HG02885 (cell line): ENCODE data around the gene SAG.

ENCODE experiments used
- ATAC-seq: cut with Tn5 transposase; IDR thresholded peaks from one replicate; pipeline ENCODE4 v1.9.1; 2021; ENCODE audit warnings: mild to moderate bottlenecking; ENCODE audit not compliant: unreplicated experiment, poor library complexity

SAG gene

DNA sequence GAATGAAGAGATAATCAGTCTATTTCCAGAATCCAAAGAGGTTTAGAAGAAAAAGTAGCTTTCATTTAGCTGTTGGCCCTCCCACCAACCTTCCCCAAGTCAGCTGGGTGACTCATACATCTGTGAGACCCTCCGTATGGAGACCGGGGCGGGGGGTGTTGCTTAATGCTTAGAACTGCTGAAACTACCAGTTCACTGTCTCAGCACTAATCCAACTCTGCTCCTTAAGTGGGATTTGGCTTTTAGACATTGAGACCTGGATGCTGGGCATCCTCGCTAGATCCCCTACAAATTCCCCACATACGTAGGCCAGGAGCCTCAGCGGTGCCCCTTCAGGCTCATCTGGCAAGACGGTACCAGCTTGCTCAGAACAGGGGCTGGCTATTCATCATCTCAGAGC is at the start of gene SAG:
Gene SAG (plus strand): TSS at position 252 of the 400 bp plus-strand sequence. CDS start 1,374 bp downstream, outside the sequence.
- ATAC-seq, result no peak

GRCh38 chr2:233258211-233258610 is 49.4 kb upstream of the SAG start:
- ATAC-seq, result no peak

DNA sequence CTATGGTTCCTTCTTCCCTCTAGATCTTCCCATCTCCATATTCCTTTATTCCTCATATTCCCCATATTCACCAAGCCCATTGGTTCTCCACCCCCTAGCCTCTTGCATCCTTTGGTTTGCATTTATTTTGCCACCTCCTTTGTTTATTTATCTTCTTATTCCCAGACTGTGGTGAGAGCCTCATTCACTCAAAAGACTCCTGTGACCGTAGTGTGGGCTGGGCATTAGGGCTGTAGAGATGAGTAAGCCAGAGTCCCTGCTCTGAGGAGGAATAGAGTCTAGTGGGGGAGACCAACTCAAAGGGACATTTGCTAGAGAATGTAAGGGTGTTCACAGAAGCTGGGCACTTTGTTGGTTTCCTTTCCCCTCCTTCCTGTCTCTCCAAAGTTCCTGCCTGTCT is 47.9 kb upstream of the SAG start:
- no peak for ATAC-seq

DNA sequence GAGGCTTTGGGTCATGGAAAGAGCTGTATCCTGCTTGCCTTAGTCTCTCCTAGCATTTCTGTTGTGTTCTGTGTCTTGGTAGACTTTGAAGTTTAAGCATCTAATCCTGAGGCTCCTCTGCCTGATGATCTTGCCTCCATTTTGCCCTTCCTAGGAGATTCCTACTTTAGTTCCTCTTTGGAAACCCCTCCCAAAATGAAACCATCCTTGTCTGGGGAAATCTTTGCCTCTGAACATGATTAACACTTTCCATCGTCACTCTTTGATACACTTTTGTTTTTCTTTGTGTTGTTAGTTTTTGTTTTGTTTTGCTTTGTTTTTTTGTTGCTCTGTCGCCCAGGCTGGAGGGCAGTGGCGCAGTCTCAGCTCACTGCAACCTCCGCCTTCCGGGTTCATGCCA is 47.0 kb upstream of the SAG start:
- ATAC-seq, result no peak

- peak; percentile 83 for ATAC-seq
Measured at GRCh38 chr2:233261819-233262555, 45.6 kb upstream of the SAG start.

GRCh38 chr2:233262562-233262961 is 45.1 kb upstream of the SAG start:
- no peak for ATAC-seq

DNA sequence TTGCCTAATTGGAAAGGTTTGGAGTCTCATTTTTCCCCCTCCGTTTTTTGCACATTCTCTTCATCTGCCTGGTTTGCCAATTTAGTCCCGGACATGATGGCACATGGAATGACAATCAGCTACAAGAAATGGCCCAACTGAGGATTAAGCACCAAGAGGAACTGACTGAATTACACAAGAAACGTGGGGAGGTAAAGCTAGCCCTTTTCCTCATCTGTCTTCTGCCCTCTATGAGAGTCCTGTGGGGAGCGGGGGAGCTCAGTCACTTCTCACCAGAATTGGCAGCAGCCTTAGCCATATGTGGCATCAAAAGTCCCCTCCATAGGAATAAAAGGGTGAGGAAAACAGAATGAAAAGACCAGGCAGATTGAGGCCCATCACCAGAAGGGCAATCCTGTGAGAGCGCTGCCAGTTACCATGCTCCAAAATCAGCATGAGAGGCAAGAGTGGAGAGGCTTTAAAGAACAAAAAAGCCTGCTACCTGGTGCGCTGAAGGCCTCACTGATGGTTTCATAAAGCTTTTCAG is 44.5 kb upstream of the SAG start:
- no peak for ATAC-seq

- no peak for ATAC-seq
Measured at GRCh38 chr2:233264667-233265066, 42.9 kb upstream of the SAG start.

DNA sequence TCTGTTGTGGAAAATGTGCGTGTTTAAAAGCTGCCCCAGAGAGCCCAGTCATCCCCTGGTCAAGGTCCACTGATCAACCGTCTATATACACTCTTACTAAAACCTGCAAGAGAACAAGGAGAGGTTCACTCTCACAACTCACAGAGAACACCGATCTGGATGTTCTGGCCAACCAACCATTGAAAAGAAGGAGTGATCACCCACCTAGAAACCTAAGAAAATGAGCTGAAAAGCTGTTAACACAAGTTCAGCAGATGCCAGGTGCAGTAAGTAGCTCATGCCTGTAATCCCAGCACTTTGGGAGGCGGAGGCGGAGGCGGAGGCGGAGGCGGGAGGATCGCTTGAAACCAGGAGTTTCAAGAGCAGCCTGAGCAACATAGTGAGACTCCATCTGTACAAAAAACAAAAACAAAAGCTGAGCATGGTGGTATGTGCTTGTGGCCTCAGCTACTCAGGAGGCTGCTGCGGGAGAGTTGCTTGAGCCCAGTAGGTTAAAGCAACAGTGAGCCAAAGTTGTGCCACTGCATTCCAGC is 41.7 kb upstream of the SAG start:
- ATAC-seq, result no peak

- no peak for ATAC-seq
Measured at GRCh38 chr2:233266481-233266880, 41.1 kb upstream of the SAG start.

DNA sequence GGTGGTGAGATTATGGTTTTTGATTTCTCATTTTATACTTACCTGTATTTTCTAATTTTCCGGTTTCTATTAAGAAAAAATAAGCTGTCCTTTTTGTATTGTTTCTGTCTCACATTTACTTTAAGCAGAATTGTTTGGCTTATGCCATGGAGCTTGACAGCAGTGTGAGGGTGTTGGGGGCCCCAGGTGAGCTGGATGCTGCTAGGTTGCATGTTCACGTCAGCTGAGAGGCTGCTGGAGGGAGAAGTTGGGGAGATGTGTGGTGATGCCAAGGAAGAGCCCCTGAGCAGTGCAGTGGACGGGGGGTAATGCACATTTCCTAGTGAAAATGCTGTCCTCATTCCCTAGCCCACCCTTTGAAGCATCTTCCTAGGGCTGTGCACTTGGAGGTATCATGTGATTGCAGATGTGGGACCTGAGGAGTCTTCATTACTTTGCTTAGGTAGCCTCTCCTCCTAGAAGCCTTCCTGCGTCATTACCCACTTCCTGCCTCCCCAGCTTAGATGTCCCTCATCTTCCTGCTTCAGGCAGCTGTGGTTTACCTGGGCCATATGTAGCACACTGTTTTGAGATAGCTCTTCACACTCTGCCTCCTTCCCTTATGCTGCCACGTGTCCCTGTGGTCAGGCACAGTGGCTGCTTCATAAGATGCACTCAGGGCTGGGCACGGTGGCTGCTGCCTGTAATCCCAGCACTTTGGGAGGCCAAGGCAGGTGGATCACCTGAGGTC is 39.9 kb upstream of the SAG start:
- peak; percentile 56 for ATAC-seq

GRCh38 chr2:233270366-233270765 is 37.2 kb upstream of the SAG start:
- ATAC-seq, result no peak

DNA sequence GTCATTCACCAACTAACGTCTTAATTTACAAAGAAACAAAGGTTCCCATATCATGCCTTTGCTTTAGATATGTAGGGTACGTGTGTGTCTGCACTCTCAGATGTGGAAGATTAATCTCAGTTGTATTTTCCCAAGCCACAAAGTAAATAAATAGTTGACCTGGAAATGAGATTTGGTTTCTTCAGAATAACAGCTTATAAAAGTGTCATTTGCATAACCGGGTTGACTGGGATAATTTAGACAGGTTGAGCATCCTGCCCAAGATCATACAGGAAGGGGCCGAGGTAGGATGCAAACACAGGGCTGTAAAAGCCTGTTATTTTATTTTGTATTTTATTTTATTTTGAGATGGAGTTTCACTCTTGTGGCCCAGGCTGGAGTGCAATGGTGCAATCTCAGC is 36.7 kb upstream of the SAG start:
- ATAC-seq, result no peak

DNA sequence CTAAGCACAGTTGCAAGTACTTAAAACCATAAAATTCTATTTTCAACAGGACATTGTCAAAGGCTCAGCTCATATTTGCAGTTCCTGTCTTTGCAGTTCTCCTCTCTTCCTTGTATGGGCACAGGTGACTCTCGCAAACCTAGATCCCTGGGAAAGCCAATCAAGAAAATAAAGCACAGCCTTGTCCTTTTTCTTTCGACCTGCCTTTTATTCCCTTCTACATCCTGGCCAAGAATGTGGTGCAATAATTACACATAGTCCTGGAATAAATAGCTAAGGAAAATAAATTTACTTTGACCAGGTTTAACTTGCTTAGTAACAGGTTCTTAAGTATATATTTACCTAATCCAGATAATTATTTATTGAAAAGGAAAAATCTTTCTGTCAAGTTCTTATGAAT is 35.9 kb upstream of the SAG start:
- ATAC-seq, result no peak

GRCh38 chr2:233273120-233273519 is 34.5 kb upstream of the SAG start:
- ATAC-seq, result no peak

- ATAC-seq, result no peak
Measured at GRCh38 chr2:233275223-233275622, 32.4 kb upstream of the SAG start.

GRCh38 chr2:233278921-233279320 is 28.7 kb upstream of the SAG start:
- ATAC-seq, result no peak

DNA sequence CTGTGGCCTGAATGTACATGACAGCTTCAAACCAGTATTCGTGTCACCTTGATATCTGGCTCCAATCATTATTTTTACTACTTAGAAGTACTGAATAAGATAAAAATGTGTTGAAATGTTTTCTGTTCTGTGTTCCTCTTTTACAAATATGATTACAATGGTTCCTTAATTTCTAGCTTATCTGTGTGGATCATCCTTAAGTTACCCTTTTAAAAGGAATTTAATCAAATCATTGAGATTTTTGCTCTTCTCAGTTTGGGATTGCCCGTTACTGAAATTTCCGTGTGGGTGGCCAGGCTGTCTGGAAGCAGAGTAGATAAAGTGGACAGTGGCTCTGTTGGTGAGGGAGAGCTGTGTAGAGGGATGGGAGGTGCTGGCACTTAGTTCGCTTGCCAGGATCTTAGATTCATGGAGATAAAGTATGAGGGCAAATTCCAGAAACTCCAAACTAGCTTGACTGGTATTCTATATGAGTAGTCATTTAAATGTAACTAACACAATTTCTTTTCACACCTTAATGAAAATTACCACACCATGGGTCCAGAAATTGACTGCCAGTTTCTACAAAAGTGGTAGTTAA is 27.4 kb upstream of the SAG start:
- ATAC-seq, result no peak

GRCh38 chr2:233281553-233281952 is 26.1 kb upstream of the SAG start:
- no peak for ATAC-seq

DNA sequence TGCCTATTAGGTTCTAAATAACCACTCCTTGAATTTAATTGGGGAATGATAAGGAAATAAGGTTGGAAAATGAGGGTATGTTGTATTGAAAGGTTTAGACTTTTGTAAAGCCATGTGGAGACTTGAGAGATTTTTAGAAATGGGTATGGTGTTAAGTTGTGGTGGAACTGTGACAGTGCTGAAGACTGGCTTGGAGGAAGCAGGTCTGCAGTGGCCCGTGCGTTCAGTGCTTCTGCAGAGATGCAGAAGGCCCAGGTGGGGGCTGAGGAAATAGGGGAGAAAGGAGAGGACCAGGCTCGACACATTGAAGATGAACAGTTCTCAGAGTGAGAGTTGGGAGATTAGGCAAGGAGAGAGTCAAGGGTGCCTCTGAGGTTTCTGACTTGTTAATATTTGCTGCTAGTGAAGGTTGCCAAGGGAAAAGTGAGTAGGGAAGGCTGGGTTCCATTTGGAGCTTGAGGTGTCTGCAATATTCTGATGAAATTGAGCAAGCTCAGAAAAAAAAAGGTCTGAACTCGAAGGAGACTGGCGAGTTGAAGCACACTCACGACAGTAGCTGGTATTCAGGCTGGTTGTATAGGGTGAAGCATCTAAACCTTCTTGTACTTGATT is 25.5 kb upstream of the SAG start:
- ATAC-seq, result no peak

DNA sequence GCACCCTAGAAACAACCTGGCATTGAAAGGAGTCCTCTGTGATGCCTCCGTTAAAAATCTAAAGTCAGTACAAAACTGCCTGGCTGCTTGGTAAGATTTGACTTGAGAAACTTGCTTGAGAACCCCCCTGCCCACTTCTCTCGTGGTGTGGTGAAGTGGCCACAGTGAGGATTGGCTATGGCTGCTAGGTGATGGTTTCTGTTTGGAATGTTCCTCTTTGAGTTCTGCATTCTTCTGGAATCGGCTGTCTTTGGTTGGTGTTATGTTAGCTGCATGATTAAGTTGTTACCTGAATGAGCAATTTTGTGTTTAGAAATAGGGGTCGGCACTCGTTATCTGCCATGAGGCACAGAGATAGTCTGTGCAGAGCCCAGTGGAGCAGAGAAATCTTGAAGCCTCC is 21.7 kb upstream of the SAG start:
- ATAC-seq, result no peak
